ENCODE data around the gene PRSS53.
"Not testable (repeated sequence)": the region's sequence is repeated elsewhere in the genome, so short reads cannot be mapped to it uniquely, and the experiment has no call there.

PRSS53 gene

GRCh38 chr16:31117384-31118222, 28.9 kb upstream of the PRSS53 start, which contains the start of gene KAT8:
KAT8 (plus strand) TSS chr16:31117664; CDS start chr16:31117682, 18 bp downstream.
- DNase-seq, result peak; percentile 100

GRCh38 chr16:31114468-31114867, 25.7 kb upstream of the PRSS53 start:
- DNase-seq, result no peak

- DNase-seq, result peak; percentile 83
These were observed 24.7 kb upstream of the PRSS53 start for GRCh38 chr16:31113121-31114120.

GRCh38 chr16:31112711-31113110, 24.0 kb upstream of the PRSS53 start:
- DNase-seq, result no peak

- no peak for DNase-seq
These were observed 23.2 kb upstream of the PRSS53 start for GRCh38 chr16:31111881-31112466.

GRCh38 chr16:31110106-31111034, 21.6 kb upstream of the PRSS53 start:
- no peak for DNase-seq

- no peak for DNase-seq
These were observed 20.9 kb upstream of the PRSS53 start for GRCh38 chr16:31109622-31110021.

- peak; percentile 31 for DNase-seq
These were observed 20.2 kb upstream of the PRSS53 start for GRCh38 chr16:31108794-31109558.

- DNase-seq, result peak; percentile 90
These were observed 19.5 kb upstream of the PRSS53 start, which contains the start of gene BCKDK for GRCh38 chr16:31108035-31108793. BCKDK (plus strand) TSS chr16:31108386; CDS start chr16:31109224, 838 bp downstream.

- no peak for DNase-seq
These were observed 18.7 kb upstream of the PRSS53 start for GRCh38 chr16:31107465-31107867.

- DNase-seq, result no peak
These were observed 18.0 kb upstream of the PRSS53 start for GRCh38 chr16:31106509-31107464.

- DNase-seq, result peak; percentile 95
These were observed 17.0 kb upstream of the PRSS53 start for GRCh38 chr16:31105677-31106213.

GRCh38 chr16:31100876-31101641, 12.3 kb upstream of the PRSS53 start:
- DNase-seq, result not testable (repeated sequence)

GRCh38 chr16:31099860-31100638, 11.3 kb upstream of the PRSS53 start:
- no peak for DNase-seq

GRCh38 chr16:31094424-31095120, 5.8 kb upstream of the PRSS53 start, which contains the start of gene VKORC1:
VKORC1 (minus strand) TSS chr16:31094797; CDS start chr16:31094729, 68 bp downstream.
- DNase-seq, result peak; percentile 99

GRCh38 chr16:31094088-31094423, 5.3 kb upstream of the PRSS53 start:
- DNase-seq, result peak; percentile 25
